Erythroblast (primary cell): ENCODE measurements around the gene NINL.

Experiments
- GATA1 ChIP-seq: IDR thresholded peaks from 2 replicates; pipeline ENCODE4 v1.6.1; 2011; ENCODE audit warnings: low read depth, mild to moderate bottlenecking, control low read depth, low read length, moderate library complexity
- POLR2A ChIP-seq: IDR thresholded peaks from 2 replicates; pipeline ENCODE4 v1.6.1; 2011; ENCODE audit warnings: mild to moderate bottlenecking, low read length

DNA sequence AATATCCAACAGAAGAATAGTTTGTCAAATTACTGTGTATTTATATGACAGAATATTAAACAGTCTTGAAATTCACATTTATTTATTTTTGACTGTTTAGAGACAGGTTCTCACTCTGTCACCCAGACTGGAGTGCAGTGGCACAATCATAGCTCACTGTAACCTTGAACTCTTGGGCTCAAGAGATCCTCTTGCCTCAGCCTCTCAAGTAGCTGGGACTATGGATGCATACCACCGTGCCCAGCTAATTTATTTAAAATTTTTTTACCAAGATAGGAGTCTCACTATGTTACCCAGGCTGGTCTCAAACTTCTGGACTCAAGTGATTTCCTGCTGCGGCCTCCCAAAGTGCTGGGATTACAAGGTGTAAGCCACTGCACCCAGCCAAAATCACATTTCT, 57.4 kb downstream of the NINL start:
- TF ChIP-seq POLR2A (no peak), GATA1 (no peak)
